ENCODE measurements around the gene DPY19L3. TPM values are rescaled to one million over a fixed set of nuclear protein-coding genes. Genes with fewer than 3 reads are reported as not detected.

Gene DPY19L3
- total and polyA plus RNA-seq, 8 donors, result 2.1 to 79.4 (median 24.9) TPM

DNA sequence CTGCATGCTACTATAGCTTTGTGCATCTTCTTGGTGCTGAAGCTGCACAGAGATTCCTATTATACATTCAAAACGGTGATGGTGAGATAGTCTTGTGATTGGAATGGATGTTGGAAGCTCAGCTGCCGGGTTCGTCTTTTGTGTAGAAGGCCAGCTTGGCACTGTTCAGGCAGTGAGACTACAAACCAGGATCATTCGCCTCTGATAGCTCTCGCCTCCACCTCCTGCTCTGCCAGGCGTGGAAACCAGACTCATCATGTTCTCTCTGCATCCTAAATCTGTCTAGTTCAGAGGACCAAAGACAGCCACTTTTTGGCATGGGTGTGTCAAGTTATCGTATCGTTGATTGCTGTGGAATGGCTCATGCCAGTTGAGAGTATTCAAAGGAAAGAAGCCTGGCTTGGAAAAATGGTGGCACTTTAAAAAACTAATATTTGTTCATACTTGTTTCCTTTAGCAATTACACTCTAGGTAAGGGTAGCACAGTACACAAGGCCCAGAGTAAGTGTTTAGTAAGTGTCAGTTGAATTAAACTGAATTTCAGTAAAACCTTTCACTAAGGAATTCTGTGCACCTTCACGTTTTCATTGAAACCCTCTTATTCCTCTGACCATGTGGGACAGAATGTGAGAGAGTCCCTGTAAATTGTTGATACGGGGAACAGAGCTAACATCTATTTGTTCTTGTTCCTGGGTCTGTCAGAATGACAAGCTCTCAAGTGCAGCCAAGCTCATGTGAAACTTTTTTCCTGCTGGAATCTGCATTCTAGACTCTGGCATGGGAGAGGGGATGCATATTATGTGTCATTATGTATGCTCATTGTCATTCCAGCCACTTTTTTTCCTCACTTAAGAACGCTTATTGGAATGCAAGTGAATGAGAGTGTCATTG lies 69.8 kb downstream of the DPY19L3 start:
- intact Hi-C loops (cut with DNase I; ENCODE audit: low total_unique reads), result no loop called here
- 89 to 99% (median 94%) methylated on average over 11 of the region's 11 CpGs for WGBS, 5 donors
- peaks cover 25 to 62% (median 56%) of the 10 kb centered on the region in 4 donors for H3K36me3 ChIP-seq

DNA sequence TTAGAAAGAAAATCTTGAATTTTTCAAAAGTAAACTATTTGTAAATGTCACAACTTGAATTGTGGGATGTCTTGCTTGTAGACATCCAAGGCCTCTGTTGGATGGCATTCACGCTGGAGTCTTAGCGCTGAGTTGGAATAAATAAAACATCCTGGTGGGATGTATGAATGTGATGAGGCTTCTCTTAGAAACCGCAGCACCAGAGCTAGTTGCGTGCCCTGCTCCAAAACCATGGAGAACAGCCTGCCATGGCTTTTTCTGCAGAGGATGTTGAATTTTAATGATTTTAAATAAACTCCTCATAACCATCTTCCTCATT lies 70.4 kb downstream of the DPY19L3 start:
- Histone ChIP-seq H3K9me3 (no peaks in the 10 kb centered on the region), H3K36me3 (peaks cover 31 to 67% (median 60%) of the 10 kb centered on the region in 4 donors), H3K27me3 (no peaks in the 10 kb centered on the region), H3K27ac (no peak overlapping the region), H3K4me3 (no peak overlapping the region), H3K4me1 (no peaks in the 10 kb centered on the region)
- 93 to 98% (median 96%) methylated on average over 4 of the region's 4 CpGs for WGBS, 5 donors
- intact Hi-C loops (cut with DNase I; ENCODE audit: low total_unique reads), result no loop called here
- DNase-seq, result no peak
- no peak for TF ChIP-seq POLR2AphosphoS5 (IDR thresholded peaks at IDR 0.05)
- no peak for TF ChIP-seq POLR2A (IDR thresholded peaks at IDR 0.05)
- TF ChIP-seq, protein P1, sequence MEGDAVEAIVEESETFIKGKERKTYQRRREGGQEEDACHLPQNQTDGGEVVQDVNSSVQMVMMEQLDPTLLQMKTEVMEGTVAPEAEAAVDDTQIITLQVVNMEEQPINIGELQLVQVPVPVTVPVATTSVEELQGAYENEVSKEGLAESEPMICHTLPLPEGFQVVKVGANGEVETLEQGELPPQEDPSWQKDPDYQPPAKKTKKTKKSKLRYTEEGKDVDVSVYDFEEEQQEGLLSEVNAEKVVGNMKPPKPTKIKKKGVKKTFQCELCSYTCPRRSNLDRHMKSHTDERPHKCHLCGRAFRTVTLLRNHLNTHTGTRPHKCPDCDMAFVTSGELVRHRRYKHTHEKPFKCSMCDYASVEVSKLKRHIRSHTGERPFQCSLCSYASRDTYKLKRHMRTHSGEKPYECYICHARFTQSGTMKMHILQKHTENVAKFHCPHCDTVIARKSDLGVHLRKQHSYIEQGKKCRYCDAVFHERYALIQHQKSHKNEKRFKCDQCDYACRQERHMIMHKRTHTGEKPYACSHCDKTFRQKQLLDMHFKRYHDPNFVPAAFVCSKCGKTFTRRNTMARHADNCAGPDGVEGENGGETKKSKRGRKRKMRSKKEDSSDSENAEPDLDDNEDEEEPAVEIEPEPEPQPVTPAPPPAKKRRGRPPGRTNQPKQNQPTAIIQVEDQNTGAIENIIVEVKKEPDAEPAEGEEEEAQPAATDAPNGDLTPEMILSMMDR (IDR thresholded peaks at IDR 0.05), result no peak
- TF ChIP-seq EP300 (IDR thresholded peaks at IDR 0.05), result no peak

More for the DNA sequence above, 69.8 kb downstream of the DPY19L3 start:
- H3K27me3 ChIP-seq, result no peaks in the 10 kb centered on the region
- no peak overlapping the region for H3K4me3 ChIP-seq
- H3K9me3 ChIP-seq, result no peaks in the 10 kb centered on the region
- no peaks in the 10 kb centered on the region for H3K4me1 ChIP-seq
- TF ChIP-seq, protein P1 (IDR thresholded peaks at IDR 0.05), result no peak
- TF ChIP-seq POLR2AphosphoS5 (IDR thresholded peaks at IDR 0.05), result no peak
- no peak for TF ChIP-seq EP300 (IDR thresholded peaks at IDR 0.05)
- H3K27ac ChIP-seq, result no peak overlapping the region
- no peak for DNase-seq

DNA sequence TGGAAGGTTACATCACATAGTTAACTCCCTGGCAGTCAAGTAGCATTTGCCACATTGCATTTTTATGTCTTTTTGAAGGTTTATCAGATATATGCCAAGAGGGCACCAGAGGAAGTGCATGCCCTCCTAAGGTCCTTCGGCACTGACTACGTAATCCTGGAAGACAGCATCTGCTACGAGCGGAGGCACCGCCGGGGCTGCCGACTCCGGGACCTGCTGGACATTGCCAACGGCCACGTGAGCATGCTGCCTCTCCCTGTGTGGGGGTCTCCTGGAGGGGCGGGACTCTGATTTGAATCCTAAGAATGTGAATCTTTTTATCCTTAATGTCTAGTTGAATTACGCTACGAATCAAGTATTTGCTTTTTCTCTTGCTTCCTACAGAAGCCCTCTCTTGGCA lies 74.8 kb downstream of the DPY19L3 start:
- no peaks in the 10 kb centered on the region for H3K27me3 ChIP-seq
- 68 to 96% (median 89%) methylated on average over 13 of the region's 13 CpGs for WGBS, 5 donors
- H3K36me3 ChIP-seq, result peaks cover 57 to 87% (median 84%) of the 10 kb centered on the region in 4 donors
- intact Hi-C loops (cut with DNase I; ENCODE audit: low total_unique reads), result no loop called here
- no peak overlapping the region for H3K4me3 ChIP-seq
- TF ChIP-seq POLR2AphosphoS5 (IDR thresholded peaks at IDR 0.05) (no peak), EP300 (IDR thresholded peaks at IDR 0.05) (no peak), POLR2A (IDR thresholded peaks at IDR 0.05) (no peak)
- TF ChIP-seq, protein P1 (IDR thresholded peaks at IDR 0.05), result no peak
- H3K9me3 ChIP-seq, result no peaks in the 10 kb centered on the region
- H3K4me1 ChIP-seq, result no peaks in the 10 kb centered on the region
- H3K27ac ChIP-seq, result no peak overlapping the region
- DNase-seq, result no peak

DNA sequence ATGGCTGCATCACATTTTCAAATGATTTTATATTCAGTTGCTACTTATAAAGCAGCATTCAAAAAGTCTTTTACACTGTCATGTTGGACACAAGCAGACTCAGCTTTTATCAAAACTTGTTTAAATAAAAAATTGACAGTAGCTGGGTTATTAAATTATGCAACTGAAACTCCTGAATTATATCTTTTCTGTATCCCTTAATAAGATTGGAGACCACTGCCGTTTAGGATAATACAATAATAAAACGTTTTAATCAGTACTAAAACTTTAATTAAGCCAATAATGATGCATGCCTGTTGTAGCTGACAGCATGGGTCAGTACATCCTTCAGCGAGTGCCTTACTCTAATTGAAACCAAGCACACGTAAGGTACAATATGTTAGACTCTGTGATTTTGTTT lies 78.0 kb downstream of the DPY19L3 start:
- no peak overlapping the region for H3K4me3 ChIP-seq
- peaks cover 49 to 91% (median 90%) of the 10 kb centered on the region in 4 donors for H3K36me3 ChIP-seq
- H3K9me3 ChIP-seq, result peaks cover 0 to 12% (median 9%) of the 10 kb centered on the region in 4 donors
- no peaks in the 10 kb centered on the region for H3K4me1 ChIP-seq
- TF ChIP-seq POLR2A (IDR thresholded peaks at IDR 0.05) (no peak), POLR2AphosphoS5 (IDR thresholded peaks at IDR 0.05) (no peak), EP300 (IDR thresholded peaks at IDR 0.05) (no peak)
- TF ChIP-seq, protein P1 (IDR thresholded peaks at IDR 0.05), result no peak
- H3K27ac ChIP-seq, result no peak overlapping the region
- no peak for DNase-seq
- intact Hi-C loops (cut with DNase I; ENCODE audit: low total_unique reads), result no loop called here
- H3K27me3 ChIP-seq, result no peaks in the 10 kb centered on the region
- WGBS, 5 donors, result 86 to 92% (median 90%) methylated on average over 4 of the region's 4 CpGs
